Femur (tissue), 1 donor: Measurements from ENCODE around the gene RPS14.
"Not testable (repeated sequence)": the region's sequence is repeated elsewhere in the genome, so short reads cannot be mapped to it uniquely, and the experiment has no call there.

Source experiments
- DNase-seq: peaks from one replicate; pipeline ENCODE4 v3.0.0-alpha.2; 2017

The RPS14 gene

DNA sequence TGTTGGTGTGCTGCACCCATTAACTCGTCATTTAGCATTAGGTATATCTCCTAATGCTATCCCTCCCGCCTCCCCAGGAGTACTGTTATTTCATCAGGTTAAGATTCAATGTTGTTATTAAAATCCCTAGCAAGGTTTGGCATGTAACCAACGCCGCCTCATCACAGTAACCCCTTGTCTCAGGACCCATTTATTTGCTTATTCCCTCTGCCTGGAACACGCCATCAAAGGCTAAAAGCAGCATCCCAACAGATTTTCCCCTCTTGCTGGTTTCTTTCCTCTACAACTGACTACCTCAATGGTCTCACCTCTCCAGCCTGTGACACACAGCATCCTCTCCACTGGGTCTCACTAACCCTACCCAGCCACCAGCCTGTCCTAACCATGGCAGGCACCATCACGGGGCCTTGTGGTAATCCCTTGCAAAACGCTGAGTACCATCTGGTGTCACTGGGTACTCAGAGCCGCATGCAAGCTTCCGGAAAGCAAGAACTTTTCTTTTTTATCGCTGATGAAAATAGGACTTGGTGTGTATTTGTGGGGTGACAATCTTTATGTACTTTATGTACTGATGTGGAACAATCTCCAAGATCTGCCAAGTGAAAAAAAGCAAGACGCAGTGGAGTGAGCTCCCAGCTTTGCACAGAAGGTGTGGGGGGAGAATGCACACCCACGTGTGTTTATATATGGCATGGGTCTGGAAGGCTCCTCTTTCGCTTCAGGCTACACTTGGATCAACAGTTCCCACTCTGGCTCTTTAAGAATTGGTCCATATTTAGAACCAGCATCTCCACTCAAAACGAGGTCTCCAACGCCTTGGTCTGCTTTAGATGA, 6.1 kb downstream of the RPS14 start:
- DNase-seq, result no peak

- DNase-seq, result no peak
Measured at GRCh38 chr5:150442699-150443080, 6.8 kb downstream of the RPS14 start.

DNA sequence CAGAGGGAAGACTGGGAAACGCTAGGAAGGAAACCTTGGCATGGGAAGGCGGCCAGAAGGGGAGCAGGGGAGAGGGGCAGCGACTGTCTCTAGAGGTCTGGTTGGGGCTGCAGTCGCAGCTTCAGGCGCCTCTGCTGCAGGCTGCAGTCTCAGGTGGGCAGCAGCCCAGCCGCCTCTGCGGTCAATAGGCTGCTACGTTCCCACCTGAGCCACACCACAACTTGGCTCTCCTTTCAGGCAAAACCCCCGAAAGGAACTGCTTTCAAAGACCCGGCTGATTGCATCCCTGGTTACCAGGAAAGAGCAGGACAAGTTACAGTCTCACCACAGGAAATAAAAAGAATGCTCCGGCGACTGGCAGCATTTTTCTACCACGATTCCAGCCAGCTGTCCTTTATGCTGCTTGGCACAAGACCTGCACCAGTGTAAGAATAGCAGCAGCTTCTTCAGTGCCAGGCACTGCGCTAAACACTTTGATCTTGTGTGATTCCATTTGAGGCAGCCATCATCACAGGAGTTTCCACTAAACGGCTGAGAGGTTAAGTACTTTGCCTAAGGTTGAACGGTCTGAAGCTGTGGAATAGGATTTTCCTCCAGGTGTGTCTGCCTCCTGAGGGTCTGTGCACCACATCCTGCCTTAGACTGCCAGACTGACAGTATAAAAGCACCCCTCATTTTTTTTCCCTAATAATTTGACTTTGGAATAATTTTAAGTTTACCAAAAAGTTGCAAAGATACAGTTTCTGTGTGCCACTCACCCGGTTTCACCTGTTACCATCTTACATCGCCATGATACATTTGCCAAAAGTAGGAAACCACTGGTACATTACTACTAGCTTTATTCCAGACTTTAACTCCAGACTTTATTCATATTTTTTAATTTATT, 7.5 kb downstream of the RPS14 start:
- no peak for DNase-seq

GRCh38 chr5:150440948-150441812, 8.4 kb downstream of the RPS14 start:
- DNase-seq, result no peak

- no peak for DNase-seq
Measured at GRCh38 chr5:150438873-150439546, 10.5 kb downstream of the RPS14 start.

DNA sequence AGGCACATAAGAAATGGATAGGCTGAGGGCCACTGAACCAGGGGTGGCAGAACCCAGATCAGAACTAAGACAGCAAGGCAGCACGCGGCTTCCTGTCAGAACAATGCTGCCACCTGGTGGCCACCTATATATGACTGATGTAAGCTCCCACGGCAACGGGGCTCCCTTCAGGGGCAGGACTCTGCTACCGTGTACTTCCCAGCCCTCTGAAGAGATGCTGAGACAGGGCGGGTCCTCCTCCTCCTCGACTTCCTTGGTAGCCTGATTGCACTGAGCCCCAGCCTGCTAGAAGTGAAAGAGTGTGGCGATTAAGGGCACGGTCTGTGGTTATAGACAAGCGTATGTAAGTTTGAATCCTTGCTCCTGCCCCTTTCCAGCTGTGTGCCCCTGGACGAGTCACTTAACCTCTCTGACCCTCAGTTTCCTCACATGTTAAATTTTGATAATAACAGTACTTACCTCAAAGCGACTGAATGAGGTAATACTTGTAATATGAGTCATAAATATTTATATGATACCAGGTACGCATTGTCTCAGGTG, 13.3 kb downstream of the RPS14 start:
- peak; percentile 89 for DNase-seq

GRCh38 chr5:150434464-150434863, 15.1 kb downstream of the RPS14 start:
- DNase-seq, result peak; percentile 55

DNA sequence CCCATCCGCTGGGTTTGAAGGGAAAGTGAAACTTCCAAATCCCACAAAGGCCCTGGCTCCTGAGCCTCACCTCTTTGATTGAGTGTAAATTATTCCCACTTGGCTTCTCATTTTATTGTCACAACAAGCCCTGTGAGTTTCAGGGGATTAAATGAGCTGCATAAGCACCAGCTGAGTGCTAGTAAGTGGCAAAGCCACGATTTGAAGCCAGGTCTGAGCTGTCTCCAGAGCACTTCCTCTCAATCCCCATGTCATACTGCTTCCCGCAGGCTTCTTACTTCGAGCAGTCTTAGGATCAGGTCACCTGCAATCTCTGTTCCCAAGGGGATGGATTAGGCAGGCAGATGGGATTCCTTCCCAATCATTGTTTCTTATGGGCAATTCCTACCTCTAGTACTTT, 18.0 kb downstream of the RPS14 start:
- DNase-seq, result no peak

- no peak for DNase-seq
Measured at GRCh38 chr5:150431048-150431447, 18.5 kb downstream of the RPS14 start.

DNA sequence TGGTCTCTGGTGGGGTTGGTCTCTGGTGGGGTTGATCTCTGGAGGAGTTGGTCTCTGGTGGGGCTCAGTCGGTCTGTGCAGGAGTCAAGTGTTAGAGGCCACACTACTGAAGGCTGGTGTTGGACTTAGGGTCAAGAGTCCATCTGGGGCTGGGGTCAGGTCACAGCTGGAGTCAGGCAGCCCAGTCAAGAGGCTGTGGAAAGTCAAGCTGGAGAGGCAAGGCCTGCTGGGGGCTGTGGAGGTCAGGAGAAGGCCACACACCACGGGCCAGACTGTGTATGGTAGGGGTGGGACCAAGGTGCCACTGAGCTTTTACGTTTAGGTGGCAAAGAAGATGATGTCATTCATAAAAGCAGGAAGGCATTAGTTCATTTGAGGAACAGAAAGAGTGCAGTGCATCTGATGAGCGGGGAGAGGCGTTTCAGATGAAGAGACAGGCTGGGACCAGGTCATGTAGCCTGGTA, 20.1 kb downstream of the RPS14 start:
- no peak for DNase-seq

GRCh38 chr5:150428978-150429377, 20.6 kb downstream of the RPS14 start:
- no peak for DNase-seq

DNA sequence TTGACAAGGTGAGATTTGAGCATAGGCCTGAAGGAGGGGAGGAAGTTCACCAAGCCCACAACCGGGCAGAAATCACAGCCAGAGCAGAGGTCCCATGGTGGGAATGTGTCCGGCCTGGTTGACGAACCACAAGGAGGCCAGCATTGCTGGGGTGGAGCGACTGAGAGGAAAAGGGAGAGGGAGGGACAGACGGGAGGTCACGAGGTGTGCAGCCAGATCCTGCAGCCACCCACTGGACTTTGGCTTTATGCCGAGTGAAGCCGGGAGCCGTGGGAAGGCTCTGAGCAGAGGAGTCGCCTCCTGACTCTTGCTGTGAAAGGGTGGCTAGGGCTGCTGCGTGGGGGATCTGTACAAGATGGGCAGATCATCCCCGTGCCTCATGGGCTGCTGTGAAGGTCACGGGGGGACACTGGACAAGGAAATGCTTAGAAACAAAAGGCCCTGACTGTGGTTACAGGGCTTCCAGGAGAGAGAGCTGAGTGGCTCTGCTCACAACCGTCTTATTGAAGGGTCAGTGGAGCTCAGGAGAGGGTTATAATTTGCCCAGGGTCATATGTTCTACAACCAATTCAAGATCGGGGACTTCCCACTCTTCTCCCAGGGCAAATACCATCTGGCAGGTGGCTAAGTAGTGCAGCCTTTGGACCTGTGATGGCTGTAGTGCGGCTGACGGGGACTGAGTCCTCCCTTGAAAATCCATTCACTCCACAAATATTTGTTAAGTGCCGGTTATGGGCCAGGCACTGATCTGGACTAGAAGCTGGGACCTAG, 21.2 kb downstream of the RPS14 start:
- peak; percentile 43 for DNase-seq

DNA sequence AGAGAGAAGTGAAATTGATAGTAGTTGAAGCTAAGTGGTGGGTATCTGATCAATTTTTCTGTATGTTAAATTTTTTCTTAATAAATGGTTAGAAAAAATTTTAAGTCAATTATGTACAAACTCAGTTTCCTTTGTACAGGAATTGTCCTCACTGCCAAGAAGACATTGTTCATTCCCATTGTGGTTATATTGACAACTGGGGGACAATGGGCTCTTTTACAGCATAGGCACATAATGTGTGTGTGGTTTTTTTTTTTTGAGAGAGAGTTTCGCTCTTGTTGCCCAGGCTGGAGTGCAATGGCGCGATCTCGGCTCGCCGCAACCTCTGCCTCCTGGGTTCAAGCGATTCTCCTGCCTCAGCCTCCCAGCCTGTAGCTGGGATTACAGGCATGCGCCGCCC, 23.4 kb downstream of the RPS14 start:
- DNase-seq, result not testable (repeated sequence)

DNA sequence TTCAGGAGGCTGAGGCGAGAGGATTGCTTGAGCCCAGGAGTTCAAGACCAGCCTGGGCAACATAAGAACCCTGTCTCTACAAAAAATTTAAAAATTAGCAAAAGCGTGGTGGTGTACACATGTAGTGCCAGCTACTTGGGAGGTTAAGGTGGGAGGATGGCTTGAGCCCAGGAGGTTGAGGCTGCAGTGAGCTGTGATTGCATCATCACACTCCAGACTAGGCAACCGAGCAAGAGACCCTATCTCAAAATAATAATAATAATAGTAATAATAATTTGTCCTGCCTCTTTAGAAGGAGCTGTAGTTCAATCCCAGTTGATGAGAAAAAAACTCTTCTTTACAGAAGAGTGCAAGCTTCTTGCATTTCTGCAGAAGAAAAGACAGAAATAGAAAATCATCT, 26.8 kb downstream of the RPS14 start:
- no peak for DNase-seq

GRCh38 chr5:150422075-150422474, 27.5 kb downstream of the RPS14 start:
- no peak for DNase-seq

DNA sequence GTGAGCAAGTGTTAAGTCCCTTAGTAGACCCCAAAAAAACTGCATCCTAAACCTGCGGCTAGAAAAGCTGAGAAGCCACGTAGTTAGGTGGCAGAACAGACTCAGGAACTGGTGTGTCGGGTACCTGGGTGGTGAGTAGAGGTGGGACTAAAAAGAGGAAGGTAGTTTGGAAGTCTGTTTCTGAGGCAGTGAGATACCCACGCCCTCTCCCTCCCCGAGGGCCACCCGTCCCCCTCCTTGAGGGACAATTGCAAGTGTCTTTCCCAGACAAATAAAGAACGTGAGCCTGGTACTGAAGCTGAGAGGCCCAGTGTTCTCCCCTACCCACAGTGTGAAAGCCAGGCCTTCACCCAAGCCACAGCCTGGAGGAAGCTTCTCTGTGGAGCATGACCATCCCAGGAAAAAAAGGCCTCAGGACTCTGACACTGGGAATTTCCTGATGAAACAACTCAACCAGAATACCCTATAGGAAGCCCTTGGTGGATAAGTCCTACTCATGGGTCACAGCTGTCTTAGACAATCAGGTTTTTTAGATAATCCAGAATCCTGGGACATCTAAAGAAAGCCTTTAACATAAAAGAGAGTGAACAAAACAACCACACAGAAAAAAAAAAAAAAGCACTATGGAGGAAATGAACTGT, 29.8 kb downstream of the RPS14 start:
- no peak for DNase-seq

DNA sequence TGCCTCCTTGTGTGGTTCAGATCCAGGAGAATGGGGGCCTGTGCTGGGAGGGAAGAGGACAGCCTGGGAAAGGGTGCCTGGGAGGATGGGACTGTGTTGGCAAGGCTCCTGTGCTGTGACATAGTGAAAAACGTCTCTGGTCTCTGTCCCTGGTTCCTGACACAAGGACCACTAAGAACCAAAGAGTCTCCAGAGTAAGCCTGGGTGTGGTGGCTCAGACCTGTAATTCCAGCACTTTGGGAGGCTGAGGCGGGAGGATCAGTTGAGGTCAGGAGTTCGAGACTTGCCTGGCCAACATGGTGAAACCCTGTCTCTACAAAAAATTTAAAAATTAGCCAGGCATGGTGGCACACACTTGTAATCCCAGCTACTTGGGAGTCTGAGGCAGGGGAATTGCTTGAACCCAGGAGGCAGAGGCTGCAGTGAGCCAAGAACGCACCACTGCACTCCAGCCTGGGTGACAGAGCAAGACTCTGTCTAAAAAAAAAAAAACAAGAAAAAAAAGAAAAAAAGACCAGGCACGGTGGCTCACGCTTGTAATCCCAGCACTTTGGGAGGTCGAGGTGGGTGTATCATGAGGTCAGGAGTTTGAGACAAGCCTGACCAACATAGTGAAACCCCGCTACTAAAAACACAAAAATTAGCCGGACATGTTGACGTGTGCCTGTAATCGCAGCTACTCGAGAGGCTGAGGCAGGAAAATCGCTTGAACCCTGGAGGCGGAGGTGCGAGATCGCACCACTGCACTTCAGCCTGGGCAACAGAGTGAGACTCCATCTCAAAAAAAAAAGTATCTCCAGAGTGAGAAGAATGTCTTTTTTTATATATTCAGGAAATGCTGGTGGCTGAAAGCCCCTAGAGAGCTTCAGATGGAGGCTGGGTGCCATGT, 35.4 kb downstream of the RPS14 start:
- DNase-seq, result not testable (repeated sequence)

DNA sequence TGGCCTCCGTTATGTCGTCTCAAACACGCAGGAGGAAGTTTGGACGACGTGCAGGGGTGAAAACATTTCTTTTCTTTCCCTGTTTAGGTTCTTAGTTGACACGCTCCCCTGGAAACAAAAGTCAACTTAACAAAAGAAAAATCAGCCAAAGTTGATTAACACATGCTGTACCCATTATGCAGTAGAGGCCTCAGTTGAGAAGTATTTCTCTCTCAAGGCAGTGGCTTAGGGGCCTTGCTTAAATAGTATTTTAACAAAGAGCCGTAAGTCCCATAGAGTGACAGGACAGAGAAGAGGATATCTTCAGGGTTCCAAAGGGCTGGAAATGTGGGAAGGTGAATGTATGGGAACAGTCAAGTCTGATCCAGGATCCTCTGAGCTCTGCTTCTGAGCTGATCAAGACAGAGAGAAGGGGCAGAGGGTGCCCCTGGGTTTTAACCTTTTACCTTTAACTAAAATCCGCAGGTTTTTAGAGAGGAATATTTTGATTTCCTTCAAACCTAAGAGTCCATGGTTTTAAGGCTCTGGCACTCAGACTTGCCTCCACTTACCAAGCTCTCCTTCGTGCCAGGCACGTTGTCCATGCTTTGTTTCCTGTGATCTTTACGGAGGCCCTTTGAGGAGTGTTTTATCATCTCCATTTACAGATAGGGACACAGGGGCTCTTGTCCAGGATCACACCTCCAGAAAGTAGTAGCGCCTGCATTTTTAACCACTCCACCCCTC, 36.2 kb downstream of the RPS14 start:
- no peak for DNase-seq
